Placental epithelial cell (primary cell): ENCODE measurements around the gene KRTAP6-2. TPM values are rescaled to one million over a fixed set of nuclear protein-coding genes. Genes with fewer than 3 reads are reported as not detected.

Source experiments
- small RNA-seq: library from RNA; depleted of rRNA; stranded (forward); fragments of <200 nt; gene quantifications from one replicate; pipeline ENCODE3, GENCODE V24; 2012
- total RNA-seq: library from RNA; depleted of rRNA; stranded (reverse); fragments of >200 nt; gene quantifications from 2 replicates; pipeline ENCODE4 v1.2.3, GENCODE V29; 2012

KRTAP6-2 gene, protein sequence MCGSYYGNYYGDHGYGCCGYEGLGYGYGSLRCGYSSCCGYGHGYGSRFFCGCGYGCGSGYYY
- total RNA-seq: not detected in 2 replicates

DNA sequence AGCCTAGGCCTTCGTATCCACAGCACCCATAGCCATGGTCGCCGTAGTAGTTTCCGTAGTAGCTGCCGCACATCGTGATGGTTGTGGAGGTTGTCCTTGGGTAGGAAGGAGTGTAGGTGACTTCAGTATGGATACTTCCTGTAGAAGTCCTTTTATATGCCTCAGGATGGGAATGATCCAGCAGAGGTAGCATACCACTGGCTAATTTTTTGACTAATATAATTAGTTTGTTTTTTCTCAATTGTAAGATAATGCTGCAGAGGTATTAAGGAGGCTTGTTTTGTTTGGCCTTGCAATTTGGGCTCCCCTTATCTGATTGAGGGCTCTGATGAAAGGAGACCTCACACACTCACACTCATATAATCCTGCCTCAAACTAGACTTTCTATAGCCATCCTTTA, at the start of gene KRTAP6-2:
Gene KRTAP6-2 (minus strand): TSS at position 101 of the 400 bp plus-strand sequence. CDS start 28 bp downstream, at position 73.

DNA sequence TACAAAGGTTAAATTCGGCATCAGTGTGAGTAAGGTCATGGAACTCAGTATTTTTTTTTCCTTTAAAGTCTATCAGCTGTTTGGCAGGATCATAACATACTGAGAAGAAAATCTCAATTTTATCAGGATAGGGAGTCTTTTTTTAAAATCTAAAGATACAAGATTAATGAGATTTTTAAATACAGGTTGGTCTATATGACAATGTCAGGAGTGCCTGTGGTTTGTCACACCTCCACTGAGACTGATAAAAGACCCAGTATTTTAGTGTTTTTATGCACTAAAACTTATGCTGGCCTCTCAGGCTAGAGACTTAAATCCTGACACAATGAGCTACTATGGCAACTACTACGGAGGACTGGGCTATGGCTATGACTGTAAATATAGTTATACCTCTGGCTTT, 43.9 kb upstream of the KRTAP6-2 start, which contains the start of gene KRTAP20-3:
Gene KRTAP20-3 (plus strand): TSS at position 301 of the 400 bp plus-strand sequence.

DNA sequence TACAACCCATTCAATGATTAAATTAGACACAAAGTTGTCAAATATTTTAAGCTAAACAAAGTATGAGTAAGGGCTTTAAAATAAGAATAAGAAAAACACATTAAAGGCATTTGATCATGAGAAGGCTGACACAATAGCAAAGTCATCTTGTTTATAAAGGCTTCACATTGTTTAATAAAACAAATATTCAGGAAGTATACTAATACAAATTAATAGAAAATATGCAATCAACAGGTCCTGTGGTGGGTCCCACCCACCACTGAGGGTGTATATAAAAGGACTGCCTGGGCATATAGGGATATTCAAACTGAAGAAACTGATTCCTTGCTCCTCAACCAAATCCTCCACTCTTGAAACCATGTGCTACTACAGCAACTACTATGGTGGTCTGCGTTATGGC, 36.2 kb upstream of the KRTAP6-2 start, which contains the start of gene KRTAP20-2:
Gene KRTAP20-2 (plus strand): TSS at position 301 of the 400 bp plus-strand sequence. CDS start 58 bp downstream, at position 359.

DNA sequence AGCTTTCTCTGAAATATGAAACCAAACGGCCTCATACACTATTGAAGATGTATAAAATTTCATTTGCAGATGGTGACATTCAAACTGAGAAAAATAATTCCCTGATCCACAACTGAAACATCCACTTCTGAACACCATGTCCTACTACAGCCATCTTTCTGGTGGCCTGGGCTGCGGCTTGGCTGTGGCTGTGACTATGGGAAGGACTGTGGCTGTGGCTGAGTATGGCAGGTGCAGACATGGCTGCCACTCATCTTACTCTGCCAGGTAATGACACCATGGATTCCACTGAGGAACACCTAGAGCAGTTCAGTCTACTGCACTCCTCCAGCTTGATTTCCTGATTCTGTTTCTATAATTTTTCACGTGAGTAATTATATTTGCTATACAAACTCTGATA, 21.8 kb upstream of the KRTAP6-2 start, which contains the start of gene KRTAP20-4:
Gene KRTAP20-4 (plus strand): TSS at position 106 of the 400 bp plus-strand sequence.

DNA sequence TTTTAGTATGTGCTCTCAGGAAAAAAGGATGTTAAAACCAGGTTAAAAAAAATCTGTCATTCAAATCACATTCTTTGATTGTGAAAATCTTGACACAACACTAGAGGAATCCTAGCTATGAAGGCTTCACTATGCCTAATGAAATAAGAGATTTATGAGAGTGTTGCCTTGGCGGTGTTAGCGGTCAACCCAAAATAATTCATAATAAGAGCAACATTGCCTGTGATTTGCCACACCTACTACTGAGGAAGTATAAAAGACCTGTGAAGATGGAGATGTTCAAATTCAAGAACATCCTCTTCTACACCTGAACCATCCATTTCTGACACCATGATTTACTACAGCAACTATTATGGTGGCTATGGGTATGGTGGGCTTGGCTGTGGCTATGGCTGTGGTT, 17.4 kb upstream of the KRTAP6-2 start, which contains the start of gene KRTAP20-1:
Gene KRTAP20-1 (plus strand): TSS at position 301 of the 400 bp plus-strand sequence. CDS start 30 bp downstream, at position 331.

DNA sequence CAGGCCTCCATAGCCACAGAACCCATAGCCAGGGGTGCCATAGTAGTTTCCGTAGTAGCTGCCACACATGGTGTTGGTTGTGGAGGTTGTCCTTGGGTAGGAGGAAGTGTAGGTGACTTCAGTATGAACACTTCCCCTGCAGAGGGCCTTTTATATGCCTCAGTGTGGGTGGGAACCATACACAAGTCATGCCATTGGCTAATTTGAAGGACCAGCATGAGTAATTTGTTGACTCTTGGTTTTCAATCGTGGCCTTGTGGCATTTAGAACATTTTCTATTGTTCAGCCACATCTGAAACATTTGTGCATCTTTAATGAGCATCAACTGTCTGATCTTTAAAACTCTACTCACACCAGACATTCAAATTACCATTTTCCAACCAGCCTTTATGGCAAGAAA, 15.1 kb upstream of the KRTAP6-2 start, which contains the start of gene KRTAP6-1:
Gene KRTAP6-1 (minus strand): TSS at position 95 of the 400 bp plus-strand sequence. CDS start 26 bp downstream, at position 69.

DNA sequence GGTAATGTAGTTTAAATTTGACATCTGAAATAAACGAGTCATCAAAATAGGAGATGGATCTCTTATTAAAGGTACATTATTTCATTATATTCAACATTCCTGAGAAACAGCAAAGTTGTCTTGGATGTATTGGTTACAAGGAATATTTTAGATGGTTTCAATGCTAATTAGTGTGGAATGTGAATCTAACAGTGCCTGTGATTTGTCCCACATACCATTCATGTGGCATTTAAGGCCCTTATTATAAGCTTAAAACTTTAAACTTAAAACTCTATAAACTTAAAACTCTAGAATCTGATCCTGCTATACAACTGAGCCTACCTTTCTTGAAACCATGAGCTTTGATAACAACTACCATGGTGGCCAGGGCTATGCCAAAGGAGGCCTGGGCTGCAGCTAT, 2.1 kb upstream of the KRTAP6-2 start, which contains the start of gene KRTAP22-1:
Gene KRTAP22-1 (plus strand): TSS at position 301 of the 400 bp plus-strand sequence.

DNA sequence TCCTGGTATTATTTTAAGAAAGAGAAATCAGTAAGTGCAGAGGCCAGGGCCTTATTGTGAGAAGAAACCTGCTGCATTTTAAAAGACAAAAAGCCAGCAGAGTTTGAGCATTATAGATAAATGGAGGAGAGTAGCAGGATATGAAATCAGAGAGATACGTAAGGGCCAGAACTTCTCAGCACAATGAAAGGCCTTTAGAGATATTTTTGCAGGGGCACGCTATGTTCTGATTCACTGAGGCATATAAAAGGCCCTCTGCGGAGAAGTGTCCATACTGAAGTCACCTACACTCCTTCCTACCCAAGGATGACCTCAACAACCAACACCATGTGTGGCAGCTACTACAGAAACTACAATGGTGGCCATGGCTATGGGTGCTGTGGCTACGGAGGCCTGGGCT, 6.6 kb downstream of the KRTAP6-2 start, which contains the start of gene KRTAP6-3:
Gene KRTAP6-3 (plus strand): TSS at position 301 of the 400 bp plus-strand sequence. CDS start 6 bp downstream, at position 307.

DNA sequence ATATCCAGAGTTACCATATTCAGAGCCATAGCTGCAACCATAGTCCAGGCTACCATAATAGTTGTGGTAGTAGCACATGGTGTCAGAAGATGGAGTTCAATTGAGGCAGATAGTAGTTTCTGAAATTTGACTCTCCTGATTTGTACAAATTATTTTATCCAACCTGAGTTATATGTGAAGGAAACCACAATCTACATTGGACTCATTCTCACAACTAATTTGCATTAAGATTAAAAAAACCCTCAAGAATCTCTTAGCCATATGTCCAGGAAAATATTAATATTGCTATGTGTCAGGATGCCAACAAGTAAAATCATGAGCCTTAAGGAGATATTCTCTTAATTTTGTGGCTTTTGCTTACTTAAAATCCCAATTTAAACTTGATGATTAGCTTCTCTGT, 8.4 kb downstream of the KRTAP6-2 start, which contains the start of gene KRTAP22-2:
Gene KRTAP22-2 (minus strand): TSS at position 101 of the 400 bp plus-strand sequence.

DNA sequence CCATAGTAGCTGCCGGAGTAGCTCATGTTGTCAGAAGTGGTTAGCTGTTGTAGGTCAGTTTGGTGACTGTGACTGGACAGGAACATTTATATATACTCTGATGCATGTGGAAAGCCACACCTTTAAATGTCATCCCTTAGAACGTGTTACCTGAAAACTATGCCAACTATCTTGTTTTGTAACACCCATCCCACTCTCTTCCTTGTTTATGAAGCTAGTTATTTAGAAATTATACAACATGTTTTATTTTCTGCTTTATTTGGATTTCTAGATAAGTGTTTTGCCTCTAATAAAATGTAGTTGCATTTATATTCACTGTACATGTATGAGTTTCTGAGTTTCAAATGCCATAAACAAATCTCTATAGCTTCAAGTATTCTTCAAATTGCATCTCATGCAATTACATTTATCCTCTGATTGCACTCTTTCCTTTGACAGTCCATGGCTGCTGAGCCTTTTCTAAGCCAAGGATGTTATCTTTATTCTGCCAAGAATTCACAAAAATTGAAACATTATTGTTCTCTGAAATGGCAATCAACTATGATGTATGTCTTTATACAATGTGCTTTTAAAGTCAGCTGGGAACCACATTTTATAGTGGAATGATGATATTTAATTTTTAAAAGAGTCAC, 37.3 kb downstream of the KRTAP6-2 start, which contains the start of gene KRTAP19-7:
Gene KRTAP19-7 (minus strand): TSS at position 51 of the 632 bp plus-strand sequence. CDS start 25 bp downstream, at position 26.

Small RNA genes lying within 50 kb of the gene (small RNA-seq; reads per million reads assigned to genes)
- gene KRTAP20-1 (not detected), gene KRTAP20-3 (not detected), gene KRTAP20-4 (not detected), gene KRTAP22-1 (not detected), gene KRTAP22-2 (not detected)

Other genes with a start within 250 kb of the KRTAP6-2 start
- gene KRTAP13-2, start 226.6 kb downstream of the KRTAP6-2 start, total RNA-seq: not detected in 2 replicates
- gene KRTAP13-1, start 202.9 kb downstream of the KRTAP6-2 start, total RNA-seq: not detected in 2 replicates
- gene KRTAP13-3, start 173.0 kb downstream of the KRTAP6-2 start, total RNA-seq: not detected in 2 replicates
- gene KRTAP13-4, start 168.7 kb downstream of the KRTAP6-2 start, total RNA-seq: not detected in 2 replicates
- gene KRTAP15-1, start 158.6 kb downstream of the KRTAP6-2 start, total RNA-seq: not detected in 2 replicates
- not detected in 2 replicates for gene KRTAP19-1, start 118.5 kb downstream of the KRTAP6-2 start, total RNA-seq
- gene KRTAP19-2, start 111.5 kb downstream of the KRTAP6-2 start, total RNA-seq: not detected in 2 replicates
- not detected in 2 replicates for gene KRTAP19-3, start 106.9 kb downstream of the KRTAP6-2 start, total RNA-seq
- not detected in 2 replicates for gene KRTAP19-4, start 101.7 kb downstream of the KRTAP6-2 start, total RNA-seq
- not detected in 2 replicates for gene KRTAP19-5, start 96.8 kb downstream of the KRTAP6-2 start, total RNA-seq
- gene KRTAP19-6, start 57.0 kb downstream of the KRTAP6-2 start, total RNA-seq: not detected in 2 replicates
- gene KRTAP19-7, start 37.6 kb downstream of the KRTAP6-2 start, total RNA-seq: not detected in 2 replicates
- not detected in 2 replicates for gene KRTAP22-2, start 8.5 kb downstream of the KRTAP6-2 start, total RNA-seq
- gene KRTAP6-3, start 6.5 kb downstream of the KRTAP6-2 start, total RNA-seq: not detected in 2 replicates
- not detected in 2 replicates for gene KRTAP22-1, start 2.2 kb upstream of the KRTAP6-2 start, total RNA-seq
- gene KRTAP6-1, start 15.0 kb upstream of the KRTAP6-2 start, total RNA-seq: not detected in 2 replicates
- gene KRTAP20-1, start 17.5 kb upstream of the KRTAP6-2 start, total RNA-seq: not detected in 2 replicates
- not detected in 2 replicates for gene KRTAP20-4, start 21.7 kb upstream of the KRTAP6-2 start, total RNA-seq
- not detected in 2 replicates for gene KRTAP20-2, start 36.3 kb upstream of the KRTAP6-2 start, total RNA-seq
- not detected in 2 replicates for gene KRTAP20-3, start 44.0 kb upstream of the KRTAP6-2 start, total RNA-seq
- not detected in 2 replicates for gene KRTAP21-3, start 119.9 kb upstream of the KRTAP6-2 start, total RNA-seq
- not detected in 2 replicates for gene KRTAP21-2, start 148.4 kb upstream of the KRTAP6-2 start, total RNA-seq
- not detected in 2 replicates for gene KRTAP21-1, start 156.5 kb upstream of the KRTAP6-2 start, total RNA-seq
- gene KRTAP8-1, start 214.4 kb upstream of the KRTAP6-2 start, total RNA-seq: not detected in 2 replicates
- not detected in 2 replicates for gene KRTAP7-1, start 230.9 kb upstream of the KRTAP6-2 start, total RNA-seq